HEK293T (cell line): ENCODE data around the gene IL15.
"Not testable (repeated sequence)": the region's sequence is repeated elsewhere in the genome, so short reads cannot be mapped to it uniquely, and the experiment has no call there.

ENCODE experiments used
- CTCF ChIA-PET: fragments of 350-600 bp; formaldehyde crosslinking; extraction: SDS; loops from one replicate; lab custom pipeline; 2021; ENCODE audit warnings: antibody characterized with exemption, inconsistent platforms; lab: Yijun Ruan, JAX
- POLR2A ChIA-PET: fragments of 350-600 bp; formaldehyde crosslinking; extraction: SDS; loops from one replicate; lab custom pipeline; 2020; ENCODE audit warnings: antibody characterized with exemption, inconsistent platforms; lab: Yijun Ruan, JAX
- DNase-seq: peaks from one replicate; pipeline ENCODE4 v3.0.0; 2012; ENCODE audit warnings: mixed read lengths; ENCODE audit errors: extremely low spot score
- ARNT ChIP-seq: fragments of 450-650 bp; IDR thresholded peaks from 2 replicates; pipeline ENCODE4 v1.6.1; 2017; ENCODE audit warnings: mild to moderate bottlenecking
- BHLHE40 ChIP-seq: fragments of 450-650 bp; IDR thresholded peaks from 2 replicates; pipeline ENCODE4 v1.6.1; 2016; ENCODE audit warnings: mild to moderate bottlenecking, moderate library complexity, borderline replicate concordance
- CTBP1 ChIP-seq: fragments of 450-650 bp; IDR thresholded peaks from 2 replicates; pipeline ENCODE4 v1.6.1; 2016; ENCODE audit warnings: borderline replicate concordance
- ELF4 ChIP-seq: fragments of 450-650 bp; IDR thresholded peaks from 2 replicates; pipeline ENCODE4 v1.6.1; 2017; ENCODE audit warnings: antibody characterized with exemption
- FOXA1 ChIP-seq: fragments of 450-650 bp; IDR thresholded peaks from 2 replicates; pipeline ENCODE4 v1.6.1; 2016; ENCODE audit warnings: mild to moderate bottlenecking
- FOXK2 ChIP-seq: fragments of 450-650 bp; IDR thresholded peaks from 2 replicates; pipeline ENCODE4 v1.6.1; 2016; ENCODE audit warnings: mild to moderate bottlenecking
- FOXM1 ChIP-seq: fragments of 450-650 bp; IDR thresholded peaks from 2 replicates; pipeline ENCODE4 v1.6.1; 2017; ENCODE audit warnings: mild to moderate bottlenecking, borderline replicate concordance
- HDGF ChIP-seq: fragments of 450-650 bp; IDR thresholded peaks from 2 replicates; pipeline ENCODE4 v1.6.1; 2017; ENCODE audit warnings: antibody characterized with exemption, borderline replicate concordance
- L3MBTL2 ChIP-seq: fragments of 450-650 bp; conservative IDR thresholded peaks from 2 replicates; pipeline ENCODE4 v1.6.1; 2016; ENCODE audit warnings: mild to moderate bottlenecking
- LEF1 ChIP-seq: fragments of 450-650 bp; IDR thresholded peaks from 2 replicates; pipeline ENCODE4 v1.6.1; 2017; ENCODE audit warnings: mild to moderate bottlenecking, borderline replicate concordance
- NFRKB ChIP-seq: fragments of 450-650 bp; IDR thresholded peaks from 2 replicates; pipeline ENCODE4 v1.6.1; 2016; ENCODE audit warnings: mild to moderate bottlenecking, moderate library complexity
- PKNOX1 ChIP-seq: fragments of 450-650 bp; IDR thresholded peaks from 2 replicates; pipeline ENCODE4 v1.6.1; 2016
- SP1 ChIP-seq: fragments of 450-650 bp; IDR thresholded peaks from 2 replicates; pipeline ENCODE4 v1.6.1; 2017
- SUZ12 ChIP-seq: fragments of 450-650 bp; IDR thresholded peaks from 2 replicates; pipeline ENCODE4 v1.6.1; 2016; ENCODE audit warnings: mild to moderate bottlenecking
- TARDBP ChIP-seq: fragments of 450-650 bp; IDR thresholded peaks from 2 replicates; pipeline ENCODE4 v1.6.1; 2016
- ZNF384 ChIP-seq: fragments of 450-650 bp; IDR thresholded peaks from 2 replicates; pipeline ENCODE4 v1.6.1; 2016

IL15 gene

GRCh38 chr4:141609243-141609642 is 27.1 kb upstream of the IL15 start:
- DNase-seq, result no peak
- CTCF ChIA-PET, result no interaction called here
- POLR2A ChIA-PET, result no interaction called here

GRCh38 chr4:141610365-141610764 is 26.0 kb upstream of the IL15 start:
- DNase-seq, result no peak
- POLR2A ChIA-PET, result no interaction called here
- no peak for TF ChIP-seq FOXM1
- TF ChIP-seq SUZ12, result no peak
- TF ChIP-seq L3MBTL2, result no peak
- TF ChIP-seq CTBP1, result no peak
- TF ChIP-seq BHLHE40, result no peak
- no peak for TF ChIP-seq SP1
- TF ChIP-seq LEF1, result no peak
- no peak for TF ChIP-seq ELF4
- no peak for TF ChIP-seq TARDBP
- TF ChIP-seq ARNT, result no peak
- no peak for TF ChIP-seq FOXA1
- TF ChIP-seq FOXK2, result no peak
- no peak for TF ChIP-seq HDGF
- no peak for TF ChIP-seq PKNOX1
- TF ChIP-seq ZNF384, result no peak
- TF ChIP-seq NFRKB, result no peak
- CTCF ChIA-PET, result interaction anchor here (1.0 kb wide), 1 partner anchor 18 kb away, joined by 3 read pairs; no protein-coding TSS in a partner anchor

More at GRCh38 chr4:141609243-141609642, 27.1 kb upstream of the IL15 start:
- no peak for TF ChIP-seq ZNF384
- TF ChIP-seq FOXA1, result no peak
- TF ChIP-seq LEF1, result no peak
- TF ChIP-seq SP1, result no peak
- no peak for TF ChIP-seq L3MBTL2
- TF ChIP-seq CTBP1, result no peak
- TF ChIP-seq PKNOX1, result no peak
- no peak for TF ChIP-seq FOXK2
- no peak for TF ChIP-seq FOXM1
- TF ChIP-seq TARDBP, result no peak
- TF ChIP-seq ELF4, result no peak
- no peak for TF ChIP-seq SUZ12
- TF ChIP-seq BHLHE40, result no peak
- TF ChIP-seq HDGF, result no peak
- TF ChIP-seq NFRKB, result no peak

GRCh38 chr4:141614878-141615586 is 21.4 kb upstream of the IL15 start:
- ChIA-PET POLR2A (no interaction called here), CTCF (no interaction called here)
- TF ChIP-seq NFRKB, result no peak
- no peak for TF ChIP-seq BHLHE40
- DNase-seq, result no peak

GRCh38 chr4:141615587-141615918 is 20.8 kb upstream of the IL15 start:
- DNase-seq, CTCF ChIA-PET, POLR2A ChIA-PET: not testable (repeated sequence)

GRCh38 chr4:141620715-141621114 is 15.7 kb upstream of the IL15 start:
- no peak for TF ChIP-seq BHLHE40
- no peak for DNase-seq
- ChIA-PET POLR2A (no interaction called here), CTCF (no interaction called here)

- POLR2A ChIA-PET, result no interaction called here
- TF ChIP-seq SP1 (no peak), LEF1 (no peak), NFRKB (no peak), CTBP1 (no peak), ELF4 (no peak), ARNT (no peak), PKNOX1 (no peak), BHLHE40 (no peak), FOXM1 (no peak), FOXK2 (no peak), FOXA1 (no peak), HDGF (no peak), L3MBTL2 (no peak), ZNF384 (no peak), SUZ12 (no peak), TARDBP (no peak)
- no peak for DNase-seq
- CTCF ChIA-PET, result interaction anchor here (0.5 kb wide), 1 partner anchor 327 kb away, joined by 11 read pairs; no protein-coding TSS in a partner anchor
These were observed 11.4 kb upstream of the IL15 start for GRCh38 chr4:141625023-141625422.

- TF ChIP-seq ZNF384, result no peak
- TF ChIP-seq TARDBP, result no peak
- TF ChIP-seq ARNT, result no peak
- TF ChIP-seq FOXM1, result no peak
- no peak for TF ChIP-seq ELF4
- no peak for TF ChIP-seq NFRKB
- no peak for TF ChIP-seq FOXA1
- no peak for TF ChIP-seq PKNOX1
- no peak for TF ChIP-seq BHLHE40
- TF ChIP-seq FOXK2, result no peak
- no peak for TF ChIP-seq HDGF
- TF ChIP-seq SP1, result no peak
- no peak for TF ChIP-seq LEF1
- TF ChIP-seq L3MBTL2, result no peak
- no peak for TF ChIP-seq SUZ12
- TF ChIP-seq CTBP1, result no peak
- POLR2A ChIA-PET, result no interaction called here
- no peak for DNase-seq
- CTCF ChIA-PET, result no interaction called here
These were observed 5.5 kb upstream of the IL15 start for GRCh38 chr4:141630854-141631253.
